ENCODE measurements around the gene MAP2K3. TPM values are rescaled to one million over a fixed set of nuclear protein-coding genes. Genes with fewer than 3 reads are reported as not detected.

MAP2K3 gene
- total RNA-seq, 1 donor from 2014 or later, result 3.5 TPM

- peaks cover 13% of the 10 kb centered on the region for H3K27me3 Mint-ChIP-seq (ENCODE audit: insufficient read depth, low read depth)
- H3K36me3 ChIP-seq, result no peaks in the 10 kb centered on the region
Measured at GRCh38 chr17:21351366-21352065, 67.0 kb downstream of the MAP2K3 start.

GRCh38 chr17:21352221-21352980 lies 67.9 kb downstream of the MAP2K3 start:
- H3K79me2 ChIP-seq (ENCODE audit: low read depth), result no peaks in the 10 kb centered on the region
- no peaks in the 10 kb centered on the region for H3K36me3 Mint-ChIP-seq
- H3K36me3 ChIP-seq, result no peaks in the 10 kb centered on the region
- H3K4me3 Mint-ChIP-seq, result no peak overlapping the region
- TF ChIP-seq CTCF (IDR thresholded peaks at IDR 0.05), result no peak
- no peak for TF ChIP-seq EZH2 (IDR thresholded peaks at IDR 0.05)
- TF ChIP-seq EZH2phosphoT487 (IDR thresholded peaks at IDR 0.05), result no peak
- peaks cover 2% of the 10 kb centered on the region for H3K9me3 Mint-ChIP-seq
- H4K20me1 ChIP-seq (ENCODE audit: low read depth), result no peaks in the 10 kb centered on the region
- H3K9me3 ChIP-seq (ENCODE audit: low read depth), result no peaks in the 10 kb centered on the region
- no peak overlapping the region for H3K27ac Mint-ChIP-seq
- H3K27me3 Mint-ChIP-seq (ENCODE audit: insufficient read depth, low read depth), result peaks cover 19% of the 10 kb centered on the region
- peaks cover 3% of the 10 kb centered on the region for H3K4me1 ChIP-seq
- peaks cover 20% of the 10 kb centered on the region for H3K4me1 Mint-ChIP-seq
- H2AFZ ChIP-seq (replicated peaks), result no peak overlapping the region
- no peak overlapping the region for H3K4me3 ChIP-seq
- no peaks in the 10 kb centered on the region for H3F3A ChIP-seq (ENCODE audit: low read depth)
- no peak overlapping the region for H3K4me2 ChIP-seq
- no peaks in the 10 kb centered on the region for H3K27me3 ChIP-seq
- H3K27ac ChIP-seq, result no peak overlapping the region
- no peak for DNase-seq (ENCODE audit: low spot score)
- no peak overlapping the region for H3K9ac ChIP-seq

More at GRCh38 chr17:21351366-21352065, 67.0 kb downstream of the MAP2K3 start:
- Mint-ChIP-seq H3K36me3 (no peaks in the 10 kb centered on the region), H3K9me3 (peaks cover 2% of the 10 kb centered on the region), H3K4me1 (peaks cover 11% of the 10 kb centered on the region), H3K27ac (no peak overlapping the region), H3K4me3 (no peak overlapping the region)
- H3K9me3 ChIP-seq (ENCODE audit: low read depth), result no peaks in the 10 kb centered on the region
- no peaks in the 10 kb centered on the region for H3K27me3 ChIP-seq
- DNase-seq (ENCODE audit: low spot score), result no peak
- H3K4me2 ChIP-seq, result no peak overlapping the region
- H2AFZ ChIP-seq (replicated peaks), result no peak overlapping the region
- no peaks in the 10 kb centered on the region for H3K79me2 ChIP-seq (ENCODE audit: low read depth)
- no peak overlapping the region for H3K9ac ChIP-seq
- TF ChIP-seq EZH2 (IDR thresholded peaks at IDR 0.05) (no peak), EZH2phosphoT487 (IDR thresholded peaks at IDR 0.05) (no peak), CTCF (IDR thresholded peaks at IDR 0.05) (no peak)
- no peaks in the 10 kb centered on the region for H3K4me1 ChIP-seq
- no peak overlapping the region for H3K4me3 ChIP-seq
- H3F3A ChIP-seq (ENCODE audit: low read depth), result no peaks in the 10 kb centered on the region
- H4K20me1 ChIP-seq (ENCODE audit: low read depth), result no peaks in the 10 kb centered on the region
- no peak overlapping the region for H3K27ac ChIP-seq

DNA sequence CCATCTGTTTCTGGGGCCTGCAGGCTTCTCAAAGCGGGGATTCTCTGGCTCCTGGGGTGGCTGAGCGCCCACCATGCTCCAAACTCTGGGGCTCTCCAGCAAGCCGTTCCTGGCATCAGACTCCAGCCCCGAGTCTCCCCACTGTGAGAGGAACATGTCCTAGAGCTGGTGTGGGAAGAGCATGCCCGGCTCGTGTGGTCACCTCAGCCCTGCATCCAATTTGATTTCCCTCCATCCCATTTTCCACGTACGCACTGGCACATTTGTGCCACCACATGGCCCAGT lies 68.4 kb downstream of the MAP2K3 start:
- Histone ChIP-seq H3K4me2 (no peak overlapping the region), H3F3A (ENCODE audit: low read depth) (peaks cover 3% of the 10 kb centered on the region), H3K27me3 (no peaks in the 10 kb centered on the region), H2AFZ (replicated peaks) (no peak overlapping the region), H3K9me3 (ENCODE audit: low read depth) (no peaks in the 10 kb centered on the region), H3K9ac (no peak overlapping the region), H3K4me1 (peaks cover 8% of the 10 kb centered on the region), H3K27ac (no peak overlapping the region), H3K79me2 (ENCODE audit: low read depth) (no peaks in the 10 kb centered on the region), H3K4me3 (no peak overlapping the region), H3K36me3 (no peaks in the 10 kb centered on the region), H4K20me1 (ENCODE audit: low read depth) (peaks cover 3% of the 10 kb centered on the region)
- Mint-ChIP-seq H3K27ac (no peak overlapping the region), H3K9me3 (peaks cover 2% of the 10 kb centered on the region), H3K4me1 (peaks cover 23% of the 10 kb centered on the region), H3K27me3 (ENCODE audit: insufficient read depth, low read depth) (peaks cover 19% of the 10 kb centered on the region), H3K36me3 (no peaks in the 10 kb centered on the region), H3K4me3 (no peak overlapping the region)
- DNase-seq (ENCODE audit: low spot score), result no peak
- TF ChIP-seq EZH2 (IDR thresholded peaks at IDR 0.05), result no peak
- no peak for TF ChIP-seq CTCF (IDR thresholded peaks at IDR 0.05)
- no peak for TF ChIP-seq EZH2phosphoT487 (IDR thresholded peaks at IDR 0.05)
